SKM-1 treated with dmso at 0.1 percent for 144 hours (cell line): ENCODE data around the gene ONECUT2.
A peak's percentile ranks its signal among the peaks of the same experiment; 100 is the strongest.

Experiments used
- DNase-seq: peaks from one replicate; lab custom pipeline; 2025; ENCODE audit not compliant: unreplicated experiment; lab: John Stamatoyannopoulos, UW

The ONECUT2 gene

DNA sequence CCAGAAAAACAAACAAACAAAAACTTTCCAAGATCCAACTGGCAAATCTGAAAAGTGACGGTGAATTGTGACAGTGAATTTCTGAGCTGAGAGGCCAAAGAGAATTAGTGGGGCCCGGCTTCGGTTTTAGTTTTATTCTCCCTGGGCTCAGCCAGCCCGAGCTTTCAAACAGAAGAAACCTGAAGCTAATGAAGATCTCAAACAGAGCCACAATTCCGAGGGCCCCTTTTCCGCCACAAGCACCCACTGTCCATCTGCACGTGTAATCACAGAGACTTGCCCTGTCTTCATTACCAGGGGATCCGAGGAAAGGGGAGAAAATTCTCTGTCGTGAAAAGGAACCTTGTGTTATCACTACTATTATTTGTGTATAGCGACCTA, 4.2 kb upstream of the ONECUT2 start:
- no peak for DNase-seq

DNA sequence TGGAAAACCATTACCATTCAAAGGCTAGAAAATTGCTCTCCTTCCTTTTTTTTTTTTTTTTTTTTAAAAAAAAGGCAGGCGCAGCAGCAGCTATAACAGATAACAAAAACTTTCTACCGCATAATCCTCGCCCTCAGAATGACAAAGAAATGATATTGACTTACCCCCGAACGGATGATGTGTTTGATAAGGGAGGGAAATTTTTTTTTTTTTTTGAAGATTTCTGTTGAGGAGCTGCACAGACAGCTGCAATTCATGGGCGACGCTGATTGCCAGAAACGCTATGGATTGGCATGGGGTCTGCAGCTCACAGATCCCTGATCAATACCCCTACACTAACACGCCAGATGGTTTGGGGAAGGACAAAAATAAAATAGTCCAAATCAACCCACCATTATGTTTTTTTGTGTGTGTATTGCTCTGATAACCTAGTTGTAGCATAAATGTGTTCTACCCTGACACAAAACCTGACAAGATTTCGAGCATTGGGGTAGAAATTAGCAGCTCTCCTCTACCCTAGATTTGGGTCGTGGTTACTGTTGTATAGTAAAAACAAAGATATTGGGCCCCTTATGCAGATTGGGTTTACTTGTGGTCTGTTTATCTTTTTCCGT, 3.6 kb upstream of the ONECUT2 start:
- DNase-seq, result no peak

DNA sequence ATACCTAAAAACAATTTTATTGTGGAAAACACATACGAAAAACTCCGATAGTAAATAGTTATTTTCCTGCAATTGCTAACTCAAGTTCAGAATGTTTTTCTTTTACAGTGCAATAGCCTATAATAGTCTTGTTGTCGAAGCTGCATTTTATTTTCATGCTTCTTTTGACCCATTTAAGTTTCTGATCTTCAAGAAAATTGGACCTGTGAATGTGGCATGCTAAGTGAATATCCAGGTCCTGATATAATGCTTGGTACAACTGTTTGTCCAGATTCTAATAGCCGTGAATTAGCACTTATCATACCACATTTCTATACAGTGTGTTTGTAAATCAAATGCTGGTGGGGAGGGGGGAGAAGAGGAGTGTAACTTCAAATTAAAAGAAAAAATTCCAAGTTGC, 3.0 kb upstream of the ONECUT2 start:
- no peak for DNase-seq

DNA sequence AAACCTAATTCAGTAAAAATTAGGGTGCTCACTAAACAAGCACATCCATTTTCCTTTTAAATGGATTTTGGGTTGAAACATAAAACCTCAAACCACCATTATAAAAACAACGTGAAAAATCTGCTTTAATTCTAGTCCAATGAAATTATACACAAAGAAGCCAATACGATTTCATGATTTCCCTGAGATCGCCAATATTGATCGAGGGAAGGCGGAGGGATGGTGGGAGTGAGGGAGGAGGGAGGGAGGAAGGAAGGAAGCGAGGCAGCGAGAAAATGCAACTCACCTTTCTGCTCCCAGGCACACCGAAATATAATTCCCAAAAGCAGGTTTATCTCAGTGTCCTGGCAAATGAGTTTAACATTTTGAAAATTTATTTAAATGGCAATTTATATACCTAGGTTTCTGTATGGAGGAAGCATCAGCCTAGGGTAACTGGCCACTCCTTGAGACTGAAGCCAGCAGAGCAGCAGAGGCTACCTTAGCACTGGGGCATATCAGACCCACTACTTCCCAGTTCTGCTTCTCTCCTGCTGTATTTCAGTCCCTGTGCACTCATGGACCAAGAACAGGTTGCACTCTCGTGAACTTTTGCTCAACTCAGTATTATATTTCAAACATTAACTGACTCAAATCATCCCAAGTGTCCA, 2.3 kb upstream of the ONECUT2 start:
- no peak for DNase-seq

DNA sequence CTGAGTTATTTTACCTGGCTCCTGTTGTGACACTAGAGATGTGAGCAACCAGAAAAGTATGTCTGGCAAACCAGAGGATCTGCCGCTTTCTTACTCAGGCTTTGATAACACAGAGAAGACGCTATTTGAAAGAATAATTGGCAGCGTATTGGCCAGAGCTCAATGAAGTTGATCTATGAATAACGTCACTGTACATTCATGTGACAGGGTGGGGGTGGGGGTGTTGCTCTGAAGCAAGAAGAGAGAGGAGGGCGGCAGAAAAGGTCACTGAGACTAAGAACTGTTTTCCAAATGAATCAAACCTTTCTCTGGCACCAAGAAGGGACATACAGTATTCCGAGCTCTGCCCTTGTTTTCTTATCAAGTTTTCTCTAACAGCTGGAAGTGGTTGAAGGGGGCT, 1.7 kb upstream of the ONECUT2 start:
- DNase-seq, result no peak

DNA sequence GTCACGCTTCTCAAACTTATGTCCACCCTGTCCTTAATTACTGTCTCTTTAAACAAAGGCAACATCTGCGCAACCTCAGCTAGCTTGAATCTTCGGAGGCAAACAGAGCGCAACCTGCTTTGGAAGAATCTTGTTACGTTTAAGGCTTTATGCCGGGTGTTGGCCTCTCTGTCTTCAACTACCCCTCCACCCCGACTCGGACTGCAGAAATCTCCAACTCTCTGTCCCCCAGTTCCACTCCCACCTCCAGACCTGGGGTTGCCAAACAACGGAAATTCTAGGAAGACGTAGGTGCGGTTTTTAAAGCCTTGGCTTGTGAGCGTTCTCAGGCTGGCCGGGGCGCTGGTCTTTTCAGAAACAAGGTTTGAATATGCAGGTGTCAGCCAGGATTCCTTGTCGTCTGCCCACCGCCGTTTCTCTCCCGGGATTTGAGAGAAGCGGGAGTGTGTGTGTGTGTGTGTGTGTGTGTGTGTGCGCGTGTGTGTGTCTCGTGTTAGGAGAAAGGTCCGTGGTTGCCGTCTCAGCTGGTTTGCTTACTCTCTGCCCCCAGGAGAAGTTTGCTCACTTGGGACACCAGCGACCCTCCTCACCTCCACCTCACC, 1.1 kb upstream of the ONECUT2 start:
- no peak for DNase-seq

DNA sequence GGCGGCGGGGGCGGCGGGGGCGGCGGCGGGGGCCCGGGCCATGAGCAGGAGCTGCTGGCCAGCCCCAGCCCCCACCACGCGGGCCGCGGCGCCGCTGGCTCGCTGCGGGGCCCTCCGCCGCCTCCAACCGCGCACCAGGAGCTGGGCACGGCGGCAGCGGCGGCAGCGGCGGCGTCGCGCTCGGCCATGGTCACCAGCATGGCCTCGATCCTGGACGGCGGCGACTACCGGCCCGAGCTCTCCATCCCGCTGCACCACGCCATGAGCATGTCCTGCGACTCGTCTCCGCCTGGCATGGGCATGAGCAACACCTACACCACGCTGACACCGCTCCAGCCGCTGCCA, 644 bp downstream of the ONECUT2 start:
- DNase-seq, result no peak

DNA sequence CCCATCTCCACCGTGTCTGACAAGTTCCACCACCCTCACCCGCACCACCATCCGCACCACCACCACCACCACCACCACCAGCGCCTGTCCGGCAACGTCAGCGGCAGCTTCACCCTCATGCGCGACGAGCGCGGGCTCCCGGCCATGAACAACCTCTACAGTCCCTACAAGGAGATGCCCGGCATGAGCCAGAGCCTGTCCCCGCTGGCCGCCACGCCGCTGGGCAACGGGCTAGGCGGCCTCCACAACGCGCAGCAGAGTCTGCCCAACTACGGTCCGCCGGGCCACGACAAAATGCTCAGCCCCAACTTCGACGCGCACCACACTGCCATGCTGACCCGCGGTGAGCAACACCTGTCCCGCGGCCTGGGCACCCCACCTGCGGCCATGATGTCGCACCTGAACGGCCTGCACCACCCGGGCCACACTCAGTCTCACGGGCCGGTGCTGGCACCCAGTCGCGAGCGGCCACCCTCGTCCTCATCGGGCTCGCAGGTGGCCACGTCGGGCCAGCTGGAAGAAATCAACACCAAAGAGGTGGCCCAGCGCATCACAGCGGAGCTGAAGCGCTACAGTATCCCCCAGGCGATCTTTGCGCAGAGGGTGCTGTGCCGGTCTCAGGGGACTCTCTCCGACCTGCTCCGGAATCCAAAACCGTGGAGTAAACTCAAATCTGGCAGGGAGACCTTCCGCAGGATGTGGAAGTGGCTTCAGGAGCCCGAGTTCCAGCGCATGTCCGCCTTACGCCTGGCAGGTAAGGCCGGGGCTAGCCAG, 1.2 kb downstream of the ONECUT2 start:
- no peak for DNase-seq

DNA sequence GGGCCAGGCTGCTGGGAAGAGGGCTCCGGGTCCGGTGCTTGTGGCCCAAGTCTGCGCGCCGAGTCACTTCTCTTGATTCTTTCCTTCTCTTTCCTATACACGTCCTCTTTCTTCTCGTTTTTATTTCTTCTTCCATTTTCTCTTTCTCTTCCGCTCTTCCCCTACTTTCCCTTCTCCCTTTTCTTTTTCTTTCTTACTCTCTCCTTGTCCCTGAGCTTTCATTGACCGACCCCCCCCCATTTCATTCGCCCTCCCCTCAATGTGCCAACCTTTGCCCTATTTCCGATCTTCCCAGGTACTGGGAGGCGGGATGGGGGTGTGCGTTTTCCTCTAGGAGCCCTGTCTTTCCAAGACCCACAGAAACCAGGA, 1.8 kb downstream of the ONECUT2 start:
- no peak for DNase-seq

DNA sequence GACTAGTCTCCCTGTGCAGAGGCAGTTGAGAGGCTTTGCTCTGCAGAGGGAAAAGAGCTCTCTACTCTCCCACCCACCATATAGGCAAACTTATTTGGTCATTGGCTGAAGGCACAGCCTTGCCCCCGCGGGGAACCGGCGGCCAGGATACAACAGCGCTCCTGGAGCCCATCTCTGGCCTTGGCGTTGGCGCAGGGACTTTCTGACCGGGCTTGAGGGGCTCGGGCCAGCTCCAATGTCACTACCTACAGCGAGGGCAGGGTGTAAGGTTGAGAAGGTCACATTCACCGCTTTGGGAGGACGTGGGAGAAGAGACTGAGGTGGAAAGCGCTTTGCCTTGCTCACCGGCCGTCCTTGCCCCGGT, 2.2 kb downstream of the ONECUT2 start:
- no peak for DNase-seq

DNA sequence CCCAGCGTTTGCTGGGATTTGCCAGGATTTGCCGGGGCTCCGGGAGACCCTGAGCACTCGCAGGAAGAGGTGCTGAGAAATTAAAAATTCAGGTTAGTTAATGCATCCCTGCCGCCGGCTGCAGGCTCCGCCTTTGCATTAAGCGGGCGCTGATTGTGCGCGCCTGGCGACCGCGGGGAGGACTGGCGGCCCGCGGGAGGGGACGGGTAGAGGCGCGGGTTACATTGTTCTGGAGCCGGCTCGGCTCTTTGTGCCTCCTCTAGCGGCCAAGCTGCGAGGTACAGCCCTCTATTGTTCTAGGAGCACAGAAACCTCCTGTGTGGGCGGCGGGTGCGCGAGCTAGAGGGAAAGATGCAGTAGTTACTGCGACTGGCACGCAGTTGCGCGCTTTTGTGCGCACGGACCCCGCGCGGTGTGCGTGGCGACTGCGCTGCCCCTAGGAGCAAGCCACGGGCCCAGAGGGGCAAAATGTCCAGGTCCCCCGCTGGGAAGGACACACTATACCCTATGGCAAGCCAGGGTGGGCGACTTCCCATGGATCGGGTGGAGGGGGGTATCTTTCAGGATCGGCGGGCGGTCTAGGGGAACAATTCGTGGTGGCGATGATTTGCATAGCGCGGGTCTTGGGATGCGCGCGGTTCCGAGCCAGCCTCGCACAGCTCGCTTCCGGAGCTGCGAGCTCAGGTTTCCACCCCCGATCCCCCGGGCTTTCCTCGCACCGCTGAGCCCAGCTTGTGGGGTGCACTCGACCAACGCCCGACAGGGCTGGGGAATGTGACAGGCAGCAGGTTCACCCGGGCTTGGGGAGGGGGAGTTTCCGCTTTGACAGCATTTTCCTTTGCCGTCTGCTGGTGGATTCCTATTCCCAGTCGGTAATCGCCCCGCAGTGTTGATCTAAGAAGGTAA, 2.8 kb downstream of the ONECUT2 start:
- DNase-seq, result peak; percentile 80

DNA sequence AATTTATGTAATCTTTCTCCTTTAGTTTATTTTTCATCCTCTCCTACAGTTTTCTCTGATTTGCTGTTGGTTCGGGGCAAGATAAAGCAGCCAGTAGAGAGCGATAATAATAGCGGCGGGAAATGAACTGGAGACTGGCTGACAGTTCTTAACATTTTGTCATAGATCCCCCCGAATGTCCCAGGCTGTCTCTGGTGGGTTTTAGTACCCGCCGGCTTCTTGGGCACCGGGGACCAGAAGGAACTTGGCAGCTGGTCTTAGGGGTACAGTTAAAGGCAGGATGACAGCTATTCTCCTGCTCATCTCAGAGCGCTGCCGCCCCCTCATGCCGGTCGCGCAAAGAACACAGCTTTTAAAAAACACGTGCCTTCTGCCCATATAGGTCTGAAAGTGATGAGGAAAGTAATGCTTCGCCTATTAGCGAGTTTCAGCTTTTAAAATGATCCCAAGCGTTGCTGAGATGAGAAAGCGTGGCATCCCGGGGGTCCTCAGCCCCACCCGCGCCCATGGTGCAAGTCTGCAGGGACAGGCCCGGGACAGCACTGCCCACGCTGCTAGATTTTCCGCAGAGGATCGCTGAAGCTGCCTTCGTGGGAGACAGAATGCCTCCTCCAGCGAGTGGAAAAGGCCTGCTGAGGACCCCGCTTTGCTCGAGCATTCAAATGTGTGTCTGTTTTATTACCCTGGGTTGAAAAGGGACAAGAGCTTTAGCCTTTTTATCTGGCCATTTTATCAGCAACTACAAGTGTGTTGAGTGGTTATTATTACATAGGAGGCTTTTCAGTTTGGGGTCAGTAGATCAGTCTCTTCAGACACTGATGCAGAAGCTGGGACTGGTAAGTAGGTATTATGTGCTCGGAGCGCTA, 3.8 kb downstream of the ONECUT2 start:
- no peak for DNase-seq

DNA sequence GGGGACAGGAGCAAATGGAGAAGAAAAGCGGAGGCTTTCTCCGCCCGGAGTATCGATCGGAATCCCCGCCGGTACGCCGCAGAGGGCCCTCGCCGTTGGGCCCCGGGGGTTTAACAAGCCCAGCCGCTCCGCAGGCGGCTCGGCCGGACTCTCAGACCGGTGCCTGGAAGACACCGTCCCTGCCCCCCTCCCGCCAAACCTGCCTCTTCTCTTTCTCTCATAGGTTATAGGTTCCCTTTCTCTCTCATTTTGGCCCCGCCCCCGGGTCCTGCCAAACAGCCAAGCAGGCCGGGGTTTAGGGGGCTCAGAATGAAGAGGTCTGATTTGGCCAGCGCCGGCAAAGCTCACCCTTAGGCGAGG, 4.4 kb downstream of the ONECUT2 start:
- DNase-seq, result no peak

DNA sequence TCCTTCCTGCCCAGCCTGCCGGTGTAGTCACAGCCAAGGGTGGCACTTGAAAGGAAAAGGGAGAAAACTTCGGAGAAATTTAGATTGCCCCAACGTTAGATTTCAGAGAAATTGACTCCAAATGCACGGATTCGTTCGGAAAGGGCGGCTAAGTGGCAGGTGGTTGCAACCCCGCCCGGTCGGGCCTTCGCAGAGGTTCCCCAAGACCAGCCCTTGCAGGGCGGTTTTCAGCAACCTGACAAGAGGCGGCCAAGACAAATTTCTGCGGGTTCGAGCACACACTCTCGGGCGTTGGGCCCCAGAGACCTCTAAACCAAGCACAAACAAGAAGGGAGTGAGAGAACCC, 4.8 kb downstream of the ONECUT2 start:
- no peak for DNase-seq

DNA sequence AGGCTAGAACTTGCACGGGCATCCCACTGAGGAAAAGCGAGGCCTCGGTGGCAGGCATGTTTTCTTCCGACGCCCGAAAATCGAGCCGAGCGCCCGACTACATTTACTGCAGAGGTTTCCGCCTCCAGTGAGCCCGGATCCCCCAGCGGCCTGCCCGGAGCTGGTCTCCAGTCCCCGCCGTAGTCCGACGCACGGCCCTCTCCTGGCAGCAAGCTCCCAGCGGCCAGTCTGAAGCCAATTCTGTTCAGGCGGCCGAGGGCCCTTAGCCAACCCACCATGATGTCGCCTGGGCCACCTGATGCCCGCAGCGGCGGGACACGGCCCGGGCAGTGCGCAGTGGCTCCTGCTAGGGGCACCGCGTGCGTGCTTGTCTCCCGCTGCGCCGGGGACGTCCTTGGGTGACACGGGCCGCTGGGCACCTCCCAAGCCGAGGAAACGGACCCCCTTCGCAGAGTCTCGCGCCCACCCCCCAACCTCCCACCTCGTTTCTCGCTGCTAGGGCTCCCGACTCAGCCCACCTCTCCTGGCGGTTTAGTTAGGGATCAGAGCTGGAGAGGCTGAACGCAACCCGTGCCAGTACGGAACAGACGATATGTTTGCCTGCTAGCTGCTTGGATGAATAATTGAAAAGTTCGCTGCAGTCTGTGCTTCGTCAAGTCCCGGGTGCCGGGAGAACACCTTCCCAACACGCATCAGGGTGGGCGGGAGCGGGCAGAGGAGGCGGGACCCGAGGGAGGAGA, 5.3 kb downstream of the ONECUT2 start:
- no peak for DNase-seq

DNA sequence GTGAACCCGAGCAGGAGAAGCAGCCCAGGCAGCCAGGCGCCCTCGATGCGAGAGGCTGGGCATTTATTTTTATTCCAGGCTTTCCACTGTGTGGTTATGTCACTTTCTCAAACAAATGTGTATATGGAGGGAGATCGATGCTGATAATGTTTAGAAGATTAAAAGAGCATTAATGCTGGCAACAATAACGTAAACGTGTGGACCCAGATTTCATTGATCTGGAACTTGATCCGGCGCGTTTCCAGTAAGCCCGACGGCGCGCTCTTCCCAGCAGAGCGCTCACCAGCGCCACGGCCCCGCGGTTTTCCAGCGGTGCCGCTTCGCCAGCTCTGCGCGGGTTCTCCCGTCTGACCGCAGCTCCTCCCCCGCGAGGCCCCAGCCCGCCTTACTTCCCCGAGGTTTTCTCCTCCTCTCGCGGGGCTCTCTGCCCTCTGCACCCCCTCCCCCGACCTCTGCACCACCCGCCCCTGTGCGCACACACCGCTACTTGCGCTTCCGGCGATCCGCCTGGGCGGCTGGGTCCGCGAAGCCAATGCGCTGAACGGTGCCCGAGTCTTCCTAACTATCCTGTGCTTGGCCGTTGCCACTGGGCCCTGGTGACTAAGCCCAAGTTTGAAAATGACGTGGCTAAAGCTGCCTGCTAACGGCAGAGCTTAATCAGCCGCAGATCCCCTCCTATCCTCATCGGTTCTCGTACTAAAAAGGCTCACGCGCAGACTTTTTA, 6.1 kb downstream of the ONECUT2 start:
- DNase-seq, result peak; percentile 9

DNA sequence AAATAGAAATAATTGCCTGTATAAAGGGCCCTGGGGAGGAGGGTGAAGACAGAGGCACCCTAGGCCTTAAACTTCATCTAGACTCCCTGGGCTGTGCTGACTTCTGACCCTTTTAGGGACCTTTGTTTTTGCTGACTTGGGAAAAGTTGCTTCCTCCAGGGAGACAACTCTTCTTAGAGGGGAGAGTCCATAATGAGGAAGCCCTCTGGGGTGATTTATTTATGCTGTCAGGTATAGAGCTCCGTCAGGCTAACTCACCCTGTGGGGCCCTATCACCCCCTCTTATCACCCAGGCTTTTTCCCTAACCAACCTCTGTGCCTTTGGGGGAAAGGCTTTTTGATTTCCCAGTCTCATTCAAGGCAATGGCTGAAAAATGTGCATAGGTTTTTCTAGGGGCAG, 8.1 kb downstream of the ONECUT2 start:
- no peak for DNase-seq

DNA sequence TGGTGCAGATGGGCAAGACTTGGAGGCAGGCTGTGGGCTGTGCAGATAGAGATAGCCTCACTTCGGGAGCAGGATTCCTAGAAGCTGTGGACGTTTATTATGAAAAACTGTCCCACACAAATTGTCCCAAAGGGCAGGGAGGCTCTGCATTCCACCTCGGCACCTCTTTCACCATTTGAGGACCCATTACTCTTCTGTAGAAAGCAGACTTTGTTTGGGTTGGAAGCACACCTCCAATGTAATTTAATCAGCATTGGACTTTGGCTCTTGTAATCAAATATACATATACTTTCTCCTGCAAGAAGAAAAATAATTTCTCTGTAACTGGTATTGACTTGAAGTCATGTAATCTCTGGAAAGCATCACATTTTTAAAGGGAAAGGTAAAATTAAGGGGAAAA, 8.5 kb downstream of the ONECUT2 start:
- no peak for DNase-seq

DNA sequence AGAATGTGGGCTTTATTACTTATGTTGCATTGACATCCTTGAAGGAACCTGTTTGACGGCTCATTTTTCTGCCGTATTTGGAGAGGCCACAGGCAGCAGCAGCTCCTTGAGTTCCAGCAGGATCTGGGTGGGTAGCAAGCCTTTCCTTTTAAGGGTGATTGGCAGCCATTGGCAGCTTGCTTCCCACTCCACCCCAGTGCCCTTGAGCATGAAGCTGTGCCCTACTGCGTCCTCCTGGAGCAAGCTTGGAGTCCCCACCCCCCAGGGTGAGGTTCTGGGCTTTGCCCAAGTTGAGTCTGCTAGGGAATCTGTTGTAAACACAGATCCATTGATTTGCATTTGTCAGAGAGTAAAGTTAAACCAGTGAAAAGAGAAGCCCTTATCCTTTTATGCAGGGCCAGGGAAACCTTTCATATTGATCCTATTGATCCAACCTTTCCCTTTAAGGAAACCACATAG, 9.2 kb downstream of the ONECUT2 start:
- no peak for DNase-seq
